Right lobe of liver (tissue), 4 donors: Measurements from ENCODE around the gene PPP1R18.

Source experiments
- CTCF ChIP-seq, 4 donors: fragments of 200-600 bp in 3 of 4; fragments of 450-650 bp in 1 of 4; IDR thresholded peaks; one replicate each; pipeline versions ENCODE4 v1.5.1 to v1.8.0; 2016 to 2022; ENCODE audit warnings: antibody characterized with exemption in 4 of 4, mild to moderate bottlenecking in 2 of 4
- POLR2A ChIP-seq: fragments of 450-650 bp; IDR thresholded peaks from one replicate; pipeline ENCODE4 v1.6.1; 2017; ENCODE audit warnings: antibody characterized with exemption, mild to moderate bottlenecking
- donor health status: DM: no; HTN: no; CAD: no.
- donor health status: DM: no; HTN: no; CAD: no.
- donor health status: DM: no; HTN: yes; CAD: no.

- TF ChIP-seq CTCF (IDR thresholded peaks at IDR 0.05), result no peak
- no peak for TF ChIP-seq POLR2A
Observed at GRCh38 chr6:30654798-30655742, 31.4 kb downstream of the PPP1R18 start.
